Suprapubic skin (tissue), 4 donors: ENCODE data around the gene LRRC8B. TPM values are rescaled to one million over a fixed set of nuclear protein-coding genes. Genes with fewer than 3 reads are reported as not detected.

Experiments used
- DNase-seq, 2 donors: peaks; one replicate each; pipeline ENCODE4 v3.0.0-alpha.2; 2019; ENCODE audit warnings: low spot score in 2 of 2
- H3K27ac ChIP-seq: fragments of 200-600 bp; sonication (generic); one replicate; pipeline ENCODE4 v1.5.1; 2019
- H3K27me3 ChIP-seq: fragments of 200-600 bp; sonication (generic); one replicate; pipeline ENCODE4 v1.5.1; 2019
- H3K36me3 ChIP-seq: fragments of 200-600 bp; sonication (generic); one replicate; pipeline ENCODE4 v1.5.1; 2019
- H3K4me1 ChIP-seq: fragments of 200-600 bp; sonication (generic); one replicate; pipeline ENCODE4 v1.5.1; 2019
- H3K4me3 ChIP-seq: fragments of 200-600 bp; sonication (generic); one replicate; pipeline ENCODE4 v1.5.1; 2019; ENCODE audit warnings: mild to moderate bottlenecking
- H3K9me3 ChIP-seq: fragments of 200-600 bp; sonication (generic); one replicate; pipeline ENCODE4 v1.5.1; 2019
- EP300 ChIP-seq: sonication (generic); formaldehyde crosslinking; IDR thresholded peaks from one replicate; pipeline ENCODE4 v1.6.1; 2017; ENCODE audit warnings: antibody characterized with exemption
- POLR2A ChIP-seq, 2 donors: fragments of 450-650 bp; IDR thresholded peaks; one replicate each; pipeline ENCODE4 v1.6.1; 2017; ENCODE audit warnings: antibody characterized with exemption in 2 of 2, mild to moderate bottlenecking in 2 of 2, moderate library complexity in 2 of 2
- POLR2AphosphoS5 ChIP-seq, 3 donors: sonication (generic); formaldehyde crosslinking; IDR thresholded peaks; one replicate each; pipeline ENCODE4 v1.6.1; 2017; ENCODE audit warnings: antibody characterized with exemption in 3 of 3
- WGBS: methylation state at CpG from one replicate; pipeline ENCODE4 v1.1.5; 2018; 5-methylcytosine and 5-hydroxymethylcytosine counted together
- total RNA-seq, 4 donors: library from RNA; depleted of rRNA; stranded (reverse); fragments of >200 nt; gene quantifications; one replicate each; pipeline ENCODE4 v1.1.0, GENCODE V29; 2016
- TF ChIP-seq, protein P1 (sequence below), 2 donors: fragments of 200-600 bp in 1 of 2; fragments of 450-650 bp in 1 of 2; sonication (generic) in 1 of 2; IDR thresholded peaks; one replicate each; pipeline ENCODE4 v1.5.1; 2016 to 2019; ENCODE audit warnings: antibody characterized with exemption in 2 of 2, mild to moderate bottlenecking in 1 of 2, moderate library complexity in 1 of 2

The LRRC8B gene
- total RNA-seq, 4 donors from 2014 or later, result 11.1 to 26.6 (median 13.9) TPM

DNA sequence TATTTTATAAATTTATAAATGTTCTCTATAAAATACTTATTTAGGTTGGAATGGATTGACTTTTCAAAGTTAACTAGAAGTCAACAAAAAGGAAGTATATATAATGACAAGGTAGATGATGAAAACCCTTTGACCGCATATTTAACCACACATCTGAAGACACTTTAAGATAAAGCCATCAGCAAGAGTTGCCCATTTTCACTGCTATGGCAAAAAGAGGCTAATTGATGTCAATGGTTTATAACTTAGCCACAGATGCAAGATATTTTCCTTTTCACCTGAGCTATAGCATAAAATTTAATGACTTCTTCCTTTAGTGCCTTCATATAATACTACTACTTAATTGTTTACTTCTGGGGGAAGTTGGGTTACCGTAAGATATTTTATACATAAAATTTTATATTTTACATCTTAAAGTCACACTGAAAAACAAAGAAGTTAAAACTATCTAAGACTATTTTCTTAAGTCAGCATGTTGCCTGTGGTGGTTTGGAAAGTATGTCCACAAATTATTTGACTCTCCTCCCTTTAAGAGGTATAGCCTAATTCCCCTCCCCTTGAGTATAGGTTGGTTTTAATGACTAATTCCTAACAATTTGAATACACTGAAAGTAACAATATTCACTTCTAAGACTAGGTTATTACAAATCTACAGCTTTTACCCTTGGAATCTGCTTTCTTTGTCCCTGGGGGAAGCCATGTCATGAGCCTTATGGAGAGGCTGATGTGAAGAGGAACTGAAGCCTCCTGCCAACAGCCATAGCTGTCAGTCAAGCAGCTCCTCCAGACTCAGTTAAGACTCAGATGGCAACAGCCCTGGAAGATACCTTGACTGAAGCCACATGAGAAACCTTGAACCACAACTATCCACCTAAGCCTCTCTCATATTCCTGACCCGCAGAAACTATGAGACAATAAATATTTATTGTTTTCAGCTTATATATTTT, 40.3 kb upstream of the LRRC8B start:
- 62% methylated on average over 3 of the region's 3 CpGs for WGBS
- DNase-seq, result no peak
- TF ChIP-seq, protein P1, sequence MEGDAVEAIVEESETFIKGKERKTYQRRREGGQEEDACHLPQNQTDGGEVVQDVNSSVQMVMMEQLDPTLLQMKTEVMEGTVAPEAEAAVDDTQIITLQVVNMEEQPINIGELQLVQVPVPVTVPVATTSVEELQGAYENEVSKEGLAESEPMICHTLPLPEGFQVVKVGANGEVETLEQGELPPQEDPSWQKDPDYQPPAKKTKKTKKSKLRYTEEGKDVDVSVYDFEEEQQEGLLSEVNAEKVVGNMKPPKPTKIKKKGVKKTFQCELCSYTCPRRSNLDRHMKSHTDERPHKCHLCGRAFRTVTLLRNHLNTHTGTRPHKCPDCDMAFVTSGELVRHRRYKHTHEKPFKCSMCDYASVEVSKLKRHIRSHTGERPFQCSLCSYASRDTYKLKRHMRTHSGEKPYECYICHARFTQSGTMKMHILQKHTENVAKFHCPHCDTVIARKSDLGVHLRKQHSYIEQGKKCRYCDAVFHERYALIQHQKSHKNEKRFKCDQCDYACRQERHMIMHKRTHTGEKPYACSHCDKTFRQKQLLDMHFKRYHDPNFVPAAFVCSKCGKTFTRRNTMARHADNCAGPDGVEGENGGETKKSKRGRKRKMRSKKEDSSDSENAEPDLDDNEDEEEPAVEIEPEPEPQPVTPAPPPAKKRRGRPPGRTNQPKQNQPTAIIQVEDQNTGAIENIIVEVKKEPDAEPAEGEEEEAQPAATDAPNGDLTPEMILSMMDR (IDR thresholded peaks at IDR 0.05), result no peak
- TF ChIP-seq EP300 (no peak), POLR2AphosphoS5 (IDR thresholded peaks at IDR 0.05) (no peak), POLR2A (IDR thresholded peaks at IDR 0.05) (no peak)

DNA sequence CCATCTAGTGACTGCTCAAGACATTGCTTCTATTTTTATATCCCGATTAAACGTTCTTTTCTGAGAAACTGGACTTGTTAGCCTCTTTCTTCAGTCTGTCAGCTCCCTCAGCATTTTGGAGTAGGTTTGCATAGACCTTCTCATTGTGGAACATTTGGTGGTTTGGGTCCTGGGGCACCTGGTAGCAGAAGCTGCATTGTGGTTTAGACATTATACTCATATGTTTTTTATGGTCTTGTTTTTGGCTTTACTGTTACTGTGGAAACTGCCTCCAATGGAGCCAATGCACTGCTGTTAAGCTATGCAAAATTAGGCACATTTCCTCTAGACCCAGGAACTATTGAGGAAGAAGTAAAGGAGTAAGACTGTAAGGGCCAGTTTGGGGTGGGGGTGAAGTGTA, 36.7 kb upstream of the LRRC8B start:
- Histone ChIP-seq H3K4me1 (no peaks in the 10 kb centered on the region), H3K4me3 (no peak overlapping the region)
- TF ChIP-seq, protein P1 (IDR thresholded peaks at IDR 0.05), result no peak
- TF ChIP-seq POLR2A (IDR thresholded peaks at IDR 0.05) (no peak), EP300 (no peak), POLR2AphosphoS5 (IDR thresholded peaks at IDR 0.05) (no peak)

More for the DNA sequence above, 40.3 kb upstream of the LRRC8B start:
- H3K9me3 ChIP-seq, result no peaks in the 10 kb centered on the region
- no peak overlapping the region for H3K4me3 ChIP-seq
- H3K27me3 ChIP-seq, result no peaks in the 10 kb centered on the region
- no peak overlapping the region for H3K27ac ChIP-seq
- H3K36me3 ChIP-seq, result no peaks in the 10 kb centered on the region
- no peaks in the 10 kb centered on the region for H3K4me1 ChIP-seq

DNA sequence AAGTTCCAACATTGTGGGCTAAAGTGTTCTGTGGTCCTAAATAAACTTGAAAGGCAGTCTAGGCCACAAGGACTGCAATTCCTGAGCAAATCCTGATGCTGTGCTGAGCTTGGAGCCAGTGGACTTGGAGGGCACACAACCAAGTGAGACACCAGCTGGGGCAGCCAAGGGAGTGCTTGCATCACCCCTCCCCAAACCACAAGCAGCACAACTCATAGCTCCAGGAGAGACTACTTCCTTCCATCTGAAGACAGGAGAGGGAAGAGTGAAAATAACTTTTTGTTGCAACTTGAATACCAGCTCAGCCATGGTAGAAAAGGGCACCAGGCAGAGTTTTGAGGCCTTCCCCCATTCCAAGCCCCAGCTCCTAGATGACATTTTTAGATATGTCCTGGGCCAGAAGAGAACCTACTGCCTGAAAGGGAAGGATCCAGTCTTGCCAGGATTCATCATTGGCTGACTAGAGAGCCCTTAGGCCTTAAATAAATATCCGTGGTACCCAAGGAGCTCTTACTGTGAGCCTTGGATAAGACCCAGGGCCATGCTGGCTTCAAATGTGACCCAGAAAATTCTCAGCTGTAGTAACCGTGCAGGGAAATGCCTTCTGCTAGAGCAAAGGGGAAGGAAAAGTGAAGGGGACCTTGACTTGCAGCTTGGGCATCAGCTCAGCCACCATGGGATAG, 35.4 kb upstream of the LRRC8B start:
- WGBS, result 61% methylated on average over 2 of the region's 2 CpGs
- no peak overlapping the region for H3K27ac ChIP-seq
- H3K27me3 ChIP-seq, result no peaks in the 10 kb centered on the region
- no peaks in the 10 kb centered on the region for H3K9me3 ChIP-seq
- TF ChIP-seq POLR2A (IDR thresholded peaks at IDR 0.05), result no peak
- TF ChIP-seq, protein P1 (IDR thresholded peaks at IDR 0.05), result no peak
- TF ChIP-seq POLR2AphosphoS5 (IDR thresholded peaks at IDR 0.05), result no peak
- no peak for TF ChIP-seq EP300
- H3K4me3 ChIP-seq, result no peak overlapping the region
- no peak for DNase-seq
- H3K4me1 ChIP-seq, result no peaks in the 10 kb centered on the region
- no peaks in the 10 kb centered on the region for H3K36me3 ChIP-seq

More for the DNA sequence above, 36.7 kb upstream of the LRRC8B start:
- Histone ChIP-seq H3K36me3 (no peaks in the 10 kb centered on the region), H3K27ac (no peak overlapping the region), H3K27me3 (no peaks in the 10 kb centered on the region), H3K9me3 (no peaks in the 10 kb centered on the region)
- DNase-seq, result no peak
- WGBS, result 80% methylated on average over 2 of the region's 2 CpGs

DNA sequence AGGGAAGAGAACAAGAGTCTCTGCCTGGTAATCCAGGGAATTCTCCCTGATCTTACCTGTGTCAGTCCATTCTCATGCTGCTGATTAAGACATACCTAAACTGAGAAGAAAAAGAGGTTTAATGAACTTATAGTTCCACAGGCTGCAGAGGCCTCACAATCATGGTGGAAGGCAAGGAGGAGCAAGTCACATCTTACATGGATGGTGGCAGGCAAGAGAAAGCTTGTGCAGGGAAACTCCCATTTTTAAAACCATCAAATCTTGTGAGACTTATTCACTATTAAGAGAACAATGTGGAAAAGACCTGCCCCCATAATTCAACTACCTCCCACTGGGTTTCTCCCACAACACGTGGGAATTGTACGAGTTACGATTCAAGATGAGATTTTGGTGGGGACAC, 34.2 kb upstream of the LRRC8B start:
- TF ChIP-seq, protein P1 (IDR thresholded peaks at IDR 0.05), result no peak
- TF ChIP-seq POLR2AphosphoS5 (IDR thresholded peaks at IDR 0.05), result no peak
- TF ChIP-seq POLR2A (IDR thresholded peaks at IDR 0.05), result no peak
- TF ChIP-seq EP300, result no peak
- Histone ChIP-seq H3K9me3 (no peaks in the 10 kb centered on the region), H3K36me3 (no peaks in the 10 kb centered on the region), H3K27ac (no peak overlapping the region), H3K4me3 (no peak overlapping the region), H3K27me3 (no peaks in the 10 kb centered on the region), H3K4me1 (no peaks in the 10 kb centered on the region)
- no peak for DNase-seq
- WGBS, result 95% methylated on average over 3 of the region's 3 CpGs

DNA sequence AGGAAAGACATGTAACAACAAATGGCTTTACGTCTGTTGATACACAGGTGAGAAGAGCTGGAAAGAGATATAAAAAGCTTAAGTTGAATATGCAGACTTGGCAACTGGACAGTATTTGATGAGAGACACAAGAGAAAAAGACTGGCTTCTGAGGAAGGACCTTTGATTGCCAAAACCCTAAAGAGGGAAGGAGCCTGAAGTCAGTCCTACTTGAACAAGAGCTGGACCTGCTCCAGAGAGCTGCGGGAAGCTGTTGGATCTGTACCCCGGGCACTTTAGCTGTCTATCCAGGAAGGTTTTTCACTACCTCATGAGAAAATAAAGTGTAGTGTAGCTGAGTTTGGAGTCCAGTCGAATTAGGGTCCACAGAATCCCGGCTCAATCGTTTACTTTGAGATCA, 25.3 kb upstream of the LRRC8B start:
- Histone ChIP-seq H3K27me3 (no peaks in the 10 kb centered on the region), H3K4me1 (peaks cover 4% of the 10 kb centered on the region), H3K4me3 (no peak overlapping the region), H3K9me3 (no peaks in the 10 kb centered on the region), H3K36me3 (no peaks in the 10 kb centered on the region), H3K27ac (no peak overlapping the region)
- no peak for DNase-seq
- WGBS, result 46% methylated on average over 6 of the region's 6 CpGs
- TF ChIP-seq POLR2AphosphoS5 (IDR thresholded peaks at IDR 0.05), result no peak
- TF ChIP-seq EP300, result no peak
- TF ChIP-seq, protein P1 (IDR thresholded peaks at IDR 0.05), result no peak
- no peak for TF ChIP-seq POLR2A (IDR thresholded peaks at IDR 0.05)
